Transverse colon (tissue), 4 donors: Measurements from ENCODE around the gene PSMA3. TPM values are rescaled to one million over a fixed set of nuclear protein-coding genes. Genes with fewer than 3 reads are reported as not detected.

Source experiments
- DNase-seq: peaks from one replicate; pipeline ENCODE4 v3.0.0-alpha.2; 2019
- H3K27ac ChIP-seq, 4 donors: fragments of 200-600 bp; sonication (generic); 2 replicates each; pipeline ENCODE4 v1.5.1; 2016 to 2018; ENCODE audit warnings: inconsistent platforms in 4 of 4
- H3K27me3 ChIP-seq: fragments of 200-600 bp; sonication (generic); 2 replicates; pipeline ENCODE4 v1.5.1; 2017; ENCODE audit warnings: inconsistent platforms
- H3K36me3 ChIP-seq, 4 donors: fragments of 200-600 bp; sonication (generic); 2 replicates each; pipeline ENCODE4 v1.5.1; 2017 to 2019; ENCODE audit warnings: inconsistent platforms in 4 of 4
- H3K4me1 ChIP-seq, 4 donors: fragments of 200-600 bp; sonication (generic); 2 replicates each; pipeline ENCODE4 v1.5.1; 2017 to 2020; ENCODE audit warnings: inconsistent platforms in 4 of 4
- H3K4me3 ChIP-seq, 4 donors: fragments of 200-600 bp; sonication (generic); 1 replicate in 1 of 4; 2 replicates in 3 of 4; pipeline versions ENCODE4 v1.5.1 to v1.6.1; 2017 to 2019; ENCODE audit warnings: inconsistent platforms in 4 of 4
- H3K9me3 ChIP-seq, 2 donors: fragments of 200-600 bp; sonication (generic); 2 replicates each; pipeline ENCODE4 v1.5.1; 2017 to 2019; ENCODE audit warnings: inconsistent platforms in 2 of 2
- EP300 ChIP-seq: sonication (generic); formaldehyde crosslinking; IDR thresholded peaks from one replicate; pipeline ENCODE4 v1.6.1; 2017; ENCODE audit warnings: antibody characterized with exemption, low read depth
- POLR2A ChIP-seq: fragments of 450-650 bp; IDR thresholded peaks from one replicate; pipeline ENCODE4 v1.6.1; 2016; ENCODE audit warnings: antibody characterized with exemption, mild to moderate bottlenecking, moderate library complexity
- POLR2AphosphoS5 ChIP-seq, 3 donors: sonication (generic); formaldehyde crosslinking; IDR thresholded peaks; one replicate each; pipeline ENCODE4 v1.6.1; 2016; ENCODE audit warnings: antibody characterized with exemption in 3 of 3
- WGBS, 2 donors: methylation state at CpG; one replicate each; pipeline ENCODE4 v1.1.5; 2018; ENCODE audit warnings: low coverage in 1 of 2; 5-methylcytosine and 5-hydroxymethylcytosine counted together
- in situ Hi-C, 4 donors: fragments of 200-750 bp; cut with MboI; loops; one replicate each; pipeline versions ENCODE4 v1.15.0 to v1.15.1; 2017; ENCODE audit warnings: low sequenced_read_pairs in 3 of 4, low pct_ligation_motif_present in 1 of 4, low pct_unique_long_range_greater_than_20kb in 1 of 4
- intact Hi-C: fragments of 100-400 bp; cut with DNase I; formaldehyde crosslinking; loops from one replicate; pipeline ENCODE4 v1.15.1; 2023; ENCODE audit warnings: low total_unique reads
- total RNA-seq, 4 donors: library from RNA; depleted of rRNA; stranded (reverse); fragments of >200 nt; gene quantifications; one replicate each; pipeline ENCODE4 v1.1.0, GENCODE V29; 2016
- TF ChIP-seq, protein P1 (sequence below), 5 experiments: fragments of 200-600 bp in 3 of 5; fragments of 450-650 bp in 2 of 5; sonication (generic) in 3 of 5; IDR thresholded peaks; 1 replicate in 2 of 5; 2 replicates in 3 of 5; pipeline ENCODE4 v1.5.1; 2016 to 2017; ENCODE audit warnings: antibody characterized with exemption in 5 of 5, inconsistent platforms in 3 of 5, mild to moderate bottlenecking in 2 of 5, moderate library complexity in 1 of 5

PSMA3 gene
- total RNA-seq, 4 donors from 2014 or later = 38.5 to 87.3 (median 80.3) TPM

GRCh38 chr14:58298477-58299400 is 54.1 kb downstream of the PSMA3 start, which contains the start of gene ARID4A:
TSS of gene ARID4A (plus strand) at chr14:58298555. CDS start at chr14:58299855, 1,300 bp downstream.
- in situ Hi-C loops (loop anchor here in 2 of 4 donors (10.0 kb wide), 1 partner anchor 54 kb away; the partner anchor contains the start of gene PSMA3 (in 2 of the 2)), intact Hi-C loops (loop anchor here (2.0 to 10.0 kb wide), 2 partner anchors 18 to 54 kb away; partner anchors contain the start of gene PSMA3)
- 0% methylated on average over 30 of the region's 79 CpGs; no CpG with 5 or more reads in 1 of the 2 donors for WGBS, 2 donors
- Histone ChIP-seq H3K27ac (peak within 1 kb of the TSS; percentile 96 to 100 (median 98)), H3K27me3 (no peaks in the 10 kb centered on the region), H3K9me3 (no peaks in the 10 kb centered on the region), H3K4me1 (peaks cover 14 to 31% (median 22%) of the 10 kb centered on the region in 4 donors), H3K4me3 (peak within 1 kb of the TSS; percentile 77 to 94 (median 92)), H3K36me3 (peaks cover 0 to 21% (median under 1%) of the 10 kb centered on the region in 4 donors)
- TF ChIP-seq, protein P1, sequence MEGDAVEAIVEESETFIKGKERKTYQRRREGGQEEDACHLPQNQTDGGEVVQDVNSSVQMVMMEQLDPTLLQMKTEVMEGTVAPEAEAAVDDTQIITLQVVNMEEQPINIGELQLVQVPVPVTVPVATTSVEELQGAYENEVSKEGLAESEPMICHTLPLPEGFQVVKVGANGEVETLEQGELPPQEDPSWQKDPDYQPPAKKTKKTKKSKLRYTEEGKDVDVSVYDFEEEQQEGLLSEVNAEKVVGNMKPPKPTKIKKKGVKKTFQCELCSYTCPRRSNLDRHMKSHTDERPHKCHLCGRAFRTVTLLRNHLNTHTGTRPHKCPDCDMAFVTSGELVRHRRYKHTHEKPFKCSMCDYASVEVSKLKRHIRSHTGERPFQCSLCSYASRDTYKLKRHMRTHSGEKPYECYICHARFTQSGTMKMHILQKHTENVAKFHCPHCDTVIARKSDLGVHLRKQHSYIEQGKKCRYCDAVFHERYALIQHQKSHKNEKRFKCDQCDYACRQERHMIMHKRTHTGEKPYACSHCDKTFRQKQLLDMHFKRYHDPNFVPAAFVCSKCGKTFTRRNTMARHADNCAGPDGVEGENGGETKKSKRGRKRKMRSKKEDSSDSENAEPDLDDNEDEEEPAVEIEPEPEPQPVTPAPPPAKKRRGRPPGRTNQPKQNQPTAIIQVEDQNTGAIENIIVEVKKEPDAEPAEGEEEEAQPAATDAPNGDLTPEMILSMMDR (IDR thresholded peaks at IDR 0.05) = no peak
- TF ChIP-seq POLR2AphosphoS5 (IDR thresholded peaks at IDR 0.05) (peak; percentile 96 to 97 (median 97)), POLR2A (peak; percentile 97)
- peak; percentile 92 for DNase-seq

DNA sequence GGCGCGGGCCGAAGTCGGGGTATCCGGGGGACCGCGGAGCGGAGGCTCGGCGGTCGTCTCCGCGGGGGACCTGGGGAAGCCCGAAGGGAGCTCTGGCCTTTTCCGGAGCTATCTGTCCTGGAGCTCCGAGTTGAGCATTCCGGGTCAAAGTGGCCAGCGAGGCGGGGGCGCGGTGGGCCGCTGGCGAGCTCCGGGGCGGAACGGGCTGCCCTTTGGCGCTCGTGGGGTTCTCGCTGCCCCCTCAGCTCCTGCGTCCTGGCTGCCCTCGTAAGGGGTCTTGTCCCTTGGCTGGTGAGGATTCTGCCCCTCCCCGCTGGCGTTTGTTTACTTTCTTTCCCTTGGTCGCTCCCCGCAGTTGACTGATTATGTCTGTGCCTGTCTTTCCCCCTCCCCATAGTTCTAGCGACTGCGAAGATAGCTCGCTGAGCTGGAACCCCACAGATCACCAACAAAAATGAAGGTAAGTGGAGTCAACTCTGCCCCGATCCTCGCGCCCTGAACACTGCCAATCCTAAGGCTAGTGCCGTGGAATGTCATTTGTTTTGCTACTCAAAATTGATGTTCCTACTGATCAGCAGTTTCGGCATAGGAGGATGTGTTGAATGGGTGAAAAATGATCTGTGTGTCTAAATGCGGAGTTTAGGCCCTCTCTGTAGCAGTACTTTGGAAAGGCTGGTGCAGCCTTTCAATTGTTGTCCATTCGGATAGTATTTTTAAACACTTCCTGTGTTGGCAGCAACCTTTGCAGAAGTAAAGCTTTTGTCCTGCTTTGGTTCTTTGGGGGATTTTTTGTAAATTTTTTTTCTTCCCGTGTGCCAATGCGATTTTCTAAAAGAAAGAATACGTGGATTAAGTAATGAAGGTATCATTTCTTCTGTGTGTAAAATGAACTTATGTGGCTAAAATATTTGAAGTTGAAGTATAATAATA is 55.0 kb downstream of the PSMA3 start:
- DNase-seq = peak; percentile 26
- 2 to 6% methylated on average over 12 to 42 of the region's 48 CpGs for WGBS, 2 donors
- Histone ChIP-seq H3K27ac (peak overlapping the region; percentile 96 to 100 (median 98)), H3K36me3 (peaks cover 0 to 15% (median 0%) of the 10 kb centered on the region in 4 donors), H3K4me1 (peaks cover 14 to 31% (median 20%) of the 10 kb centered on the region in 4 donors), H3K27me3 (no peaks in the 10 kb centered on the region), H3K9me3 (no peaks in the 10 kb centered on the region), H3K4me3 (peak overlapping the region; percentile 77 to 94 (median 92))
- no peak for TF ChIP-seq POLR2A
- TF ChIP-seq EP300 = no peak
- TF ChIP-seq POLR2AphosphoS5 (IDR thresholded peaks at IDR 0.05) = no peak
- TF ChIP-seq, protein P1 (IDR thresholded peaks at IDR 0.05) = no peak
- in situ Hi-C loops (loop anchor here in 2 of 4 donors (10.0 kb wide), 1 partner anchor 55 kb away; the partner anchor contains the start of gene PSMA3 (in 2 of the 2)), intact Hi-C loops (loop anchor here (2.0 to 10.0 kb wide), 2 partner anchors 19 to 55 kb away; partner anchors contain the start of gene PSMA3)

DNA sequence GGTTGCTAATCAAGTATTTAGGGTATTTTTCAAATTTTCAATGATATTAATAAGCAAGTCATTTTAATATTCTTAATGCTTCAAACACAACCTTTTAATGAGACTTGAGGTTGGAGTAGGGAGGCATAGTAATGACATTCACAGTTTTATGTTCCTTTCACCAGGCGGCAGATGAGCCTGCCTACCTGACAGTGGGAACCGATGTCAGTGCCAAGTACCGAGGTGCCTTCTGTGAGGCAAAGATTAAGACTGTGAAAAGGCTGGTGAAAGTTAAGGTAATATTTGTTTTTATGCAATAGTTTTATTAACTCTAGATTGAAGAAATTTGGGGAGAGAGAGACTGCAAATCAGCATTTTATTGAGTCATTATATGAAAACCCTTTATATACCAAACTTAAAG is 56.8 kb downstream of the PSMA3 start:
- H3K27ac ChIP-seq = no peak overlapping the region
- TF ChIP-seq EP300 (no peak), POLR2A (no peak), POLR2AphosphoS5 (IDR thresholded peaks at IDR 0.05) (no peak)
- TF ChIP-seq, protein P1 (IDR thresholded peaks at IDR 0.05) = no peak
- H3K36me3 ChIP-seq = peaks cover 0 to 25% (median 0%) of the 10 kb centered on the region in 4 donors
- intact Hi-C loops (no loop called here), in situ Hi-C loops (no loop called here)
- WGBS, 2 donors = 77 to 94% methylated on average over 3 of the region's 3 CpGs
- H3K9me3 ChIP-seq = no peaks in the 10 kb centered on the region
- H3K4me1 ChIP-seq = peaks cover 10 to 18% (median 15%) of the 10 kb centered on the region in 4 donors
- no peak for DNase-seq
- no peak overlapping the region for H3K4me3 ChIP-seq
- H3K27me3 ChIP-seq = no peaks in the 10 kb centered on the region
